PFSK-1 (cell line): ENCODE data around the gene CENPX.

Experiments used
- FOXP2 ChIP-seq: optimal IDR thresholded peaks from 2 replicates; pipeline ENCODE3; 2011; ENCODE audit warnings: borderline replicate concordance, control low read depth, inconsistent platforms; ENCODE audit not compliant: insufficient read depth; ENCODE audit errors: extremely low read length, extremely low read depth
- POLR2AphosphoS5 ChIP-seq: IDR thresholded peaks from 2 replicates; pipeline ENCODE4 v1.6.1; 2012; ENCODE audit warnings: low read depth, mild to moderate bottlenecking, control low read depth, low read length, moderate library complexity
- REST ChIP-seq, 2 experiments: IDR thresholded peaks; 2 replicates each; pipeline versions ENCODE4 v1.6.1 to v1.8.0; 2011 to 2012; ENCODE audit warnings: low read depth in 2 of 2, low read length in 2 of 2, control low read depth in 1 of 2, inconsistent platforms in 1 of 2, mild to moderate bottlenecking in 1 of 2, moderate library complexity in 1 of 2; ENCODE audit not compliant: insufficient read depth in 1 of 2
- SIN3A ChIP-seq: IDR thresholded peaks from 2 replicates; pipeline ENCODE4 v1.6.1; 2012; ENCODE audit warnings: mild to moderate bottlenecking, low read length, moderate library complexity, borderline replicate concordance; ENCODE audit not compliant: insufficient read depth
- TAF1 ChIP-seq: IDR thresholded peaks from 2 replicates; pipeline ENCODE4 v1.6.1; 2012; ENCODE audit warnings: low read length, control low read depth, borderline replicate concordance; ENCODE audit not compliant: insufficient read depth

Gene CENPX

GRCh38 chr17:82008258-82008940 lies 14.3 kb downstream of the CENPX start:
- no peak for TF ChIP-seq TAF1
- no peak for TF ChIP-seq FOXP2
- TF ChIP-seq REST (IDR thresholded peaks at IDR 0.05; ENCODE audit: insufficient read depth in 1 of 2, low read depth in 2 of 2, low read length in 2 of 2) = no peak
- no peak for TF ChIP-seq POLR2AphosphoS5
- no peak for TF ChIP-seq SIN3A

- TF ChIP-seq TAF1 (no peak), FOXP2 (no peak), SIN3A (no peak), REST (IDR thresholded peaks at IDR 0.05; ENCODE audit: insufficient read depth in 1 of 2, low read depth in 2 of 2, low read length in 2 of 2) (no peak), POLR2AphosphoS5 (no peak)
Measured at GRCh38 chr17:82007495-82008257, 15.0 kb downstream of the CENPX start.

GRCh38 chr17:82007228-82007494 lies 15.5 kb downstream of the CENPX start:
- TF ChIP-seq TAF1 (no peak), FOXP2 (no peak), REST (IDR thresholded peaks at IDR 0.05; ENCODE audit: insufficient read depth in 1 of 2, low read depth in 2 of 2, low read length in 2 of 2) (no peak), POLR2AphosphoS5 (no peak), SIN3A (no peak)

GRCh38 chr17:82006468-82007227 lies 16.0 kb downstream of the CENPX start:
- TF ChIP-seq POLR2AphosphoS5 (no peak), FOXP2 (no peak)

DNA sequence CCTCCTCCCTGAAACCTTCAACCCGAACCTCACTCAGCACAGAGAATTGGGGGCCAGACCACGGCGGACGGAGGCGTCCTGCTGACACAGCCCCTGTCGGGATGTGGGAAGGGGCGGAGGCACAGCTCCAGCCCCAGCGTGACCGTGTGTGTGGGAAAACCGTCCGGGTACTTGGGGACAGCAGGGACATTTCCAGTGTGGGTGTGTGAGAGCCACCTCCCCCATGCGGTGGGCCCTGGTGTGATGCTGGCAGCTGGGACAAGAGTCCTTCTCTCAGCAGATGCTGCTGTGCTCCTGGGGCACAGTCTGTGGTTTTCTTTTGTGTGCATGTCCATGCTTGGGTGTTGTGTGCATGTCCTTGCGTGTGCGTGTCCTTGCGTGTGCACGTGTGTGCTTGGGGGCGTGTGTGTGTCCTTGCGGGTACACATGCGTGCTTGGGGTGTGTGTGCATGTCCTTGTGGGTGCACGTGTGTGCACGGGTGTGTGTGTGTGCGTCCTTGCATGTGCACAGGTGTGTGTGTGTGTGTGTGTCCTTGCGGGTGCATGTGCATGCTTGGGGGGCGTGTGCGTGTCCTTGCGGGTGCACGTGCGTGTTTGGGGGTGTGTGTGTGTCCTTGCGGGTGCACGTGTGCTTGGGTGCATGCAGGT lies 16.9 kb downstream of the CENPX start:
- TF ChIP-seq SIN3A (no peak), POLR2AphosphoS5 (no peak), REST (IDR thresholded peaks at IDR 0.05; ENCODE audit: insufficient read depth in 1 of 2, low read depth in 2 of 2, low read length in 2 of 2) (no peak), TAF1 (no peak), FOXP2 (no peak)
